HEK293 (cell line): ENCODE data around the gene ACTL8.
"Not testable (repeated sequence)": the region's sequence is repeated elsewhere in the genome, so short reads cannot be mapped to it uniquely, and the experiment has no call there.

Experiments
- CTCF ChIA-PET: fragments of 350-600 bp; formaldehyde crosslinking; extraction: SDS; loops from one replicate; lab custom pipeline; 2021; ENCODE audit warnings: antibody characterized with exemption; lab: Yijun Ruan, JAX
- POLR2A ChIA-PET: fragments of 300-600 bp; formaldehyde crosslinking; extraction: SDS; loops from one replicate; lab custom pipeline; 2020; ENCODE audit warnings: antibody characterized with exemption, inconsistent platforms; lab: Yijun Ruan, JAX
- H3K27ac ChIP-seq: fragments of 200-500 bp; sonication (Bioruptor generic); 2 replicates; pipeline ENCODE4 v1.5.1; 2014; ENCODE audit warnings: low read depth, low read length, control low read depth, inconsistent platforms; ENCODE audit errors: extremely low read depth
- H3K36me3 ChIP-seq, 2 experiments: fragments of 200-500 bp in 1 of 2; sonication (Bioruptor generic) in 1 of 2; 1 replicate in 1 of 2; 2 replicates in 1 of 2; pipeline ENCODE4 v1.5.1; 2014 to 2017; ENCODE audit warnings: inconsistent platforms in 2 of 2, low read length in 2 of 2; ENCODE audit not compliant: control insufficient read depth in 2 of 2, insufficient read depth in 1 of 2
- H3K4me1 ChIP-seq: fragments of 200-500 bp; sonication (Bioruptor generic); 2 replicates; pipeline ENCODE4 v1.5.1; 2014; ENCODE audit warnings: mild to moderate bottlenecking, low read length, inconsistent platforms; ENCODE audit not compliant: control insufficient read depth, insufficient read depth
- H3K4me3 ChIP-seq: 2 replicates; pipeline ENCODE4 v1.5.1; 2011; ENCODE audit warnings: low read depth, mild to moderate bottlenecking, control low read depth, low read length, moderate library complexity
- H3K9me3 ChIP-seq: fragments of 200-500 bp; sonication (Bioruptor generic); 2 replicates; pipeline ENCODE4 v1.5.1; 2014; ENCODE audit warnings: low read depth, low read length, inconsistent platforms; ENCODE audit not compliant: control insufficient read depth, insufficient read depth
- GLI2 ChIP-seq: fragments of 450-650 bp; formaldehyde crosslinking; IDR thresholded peaks from 2 replicates; pipeline ENCODE4; 2017; ENCODE audit warnings: missing biosample characterization, missing genetic modification characterization, low read depth, borderline replicate concordance
- MZF1 ChIP-seq: fragments of 450-650 bp; formaldehyde crosslinking; IDR thresholded peaks from 2 replicates; pipeline ENCODE4 v1.5.1; 2017; ENCODE audit warnings: missing biosample characterization, missing genetic modification characterization, borderline replicate concordance
- OVOL3 ChIP-seq: fragments of 450-650 bp; formaldehyde crosslinking; IDR thresholded peaks from 2 replicates; pipeline ENCODE4 v1.5.1; 2016; ENCODE audit warnings: missing biosample characterization, missing genetic modification characterization
- PATZ1 ChIP-seq: fragments of 450-650 bp; formaldehyde crosslinking; IDR thresholded peaks from 2 replicates; pipeline ENCODE4 v1.5.1; 2016; ENCODE audit warnings: missing biosample characterization, missing genetic modification characterization
- RBAK ChIP-seq: fragments of 450-650 bp; formaldehyde crosslinking; IDR thresholded peaks from 2 replicates; pipeline ENCODE4 v1.5.1; 2016; ENCODE audit warnings: missing biosample characterization, missing genetic modification characterization
- ZFP3 ChIP-seq: fragments of 450-650 bp; formaldehyde crosslinking; IDR thresholded peaks from 2 replicates; pipeline ENCODE4 v1.5.1; 2016; ENCODE audit warnings: low read depth, missing biosample characterization, missing genetic modification characterization
- ZNF2 ChIP-seq: fragments of 450-650 bp; formaldehyde crosslinking; IDR thresholded peaks from 2 replicates; pipeline ENCODE4 v1.5.1; 2016; ENCODE audit warnings: missing biosample characterization, missing genetic modification characterization
- ZNF433 ChIP-seq: fragments of 450-650 bp; formaldehyde crosslinking; IDR thresholded peaks from 2 replicates; pipeline ENCODE4 v1.5.1; 2016; ENCODE audit warnings: missing biosample characterization, missing genetic modification characterization, low read depth
- ZNF571 ChIP-seq: fragments of 450-650 bp; formaldehyde crosslinking; IDR thresholded peaks from 2 replicates; pipeline ENCODE4 v1.5.0; 2017; ENCODE audit warnings: missing biosample characterization, missing genetic modification characterization
- ZNF621 ChIP-seq: fragments of 450-650 bp; formaldehyde crosslinking; IDR thresholded peaks from 2 replicates; pipeline ENCODE4 v1.5.1; 2017; ENCODE audit warnings: missing biosample characterization, missing genetic modification characterization
- ZNF792 ChIP-seq: fragments of 450-650 bp; formaldehyde crosslinking; IDR thresholded peaks from 2 replicates; pipeline ENCODE4 v1.5.1; 2016; ENCODE audit warnings: missing biosample characterization, missing genetic modification characterization
- TF ChIP-seq, protein P1 (sequence below): fragments of 450-650 bp; formaldehyde crosslinking; IDR thresholded peaks from 2 replicates; pipeline ENCODE4; 2016; ENCODE audit warnings: missing biosample characterization, missing genetic modification characterization
- TF ChIP-seq, protein P2 (sequence below): fragments of 450-650 bp; formaldehyde crosslinking; IDR thresholded peaks from 2 replicates; pipeline ENCODE4 v1.5.1; 2017; ENCODE audit warnings: missing biosample characterization, mild to moderate bottlenecking, missing genetic modification characterization, moderate library complexity

ACTL8 gene

DNA sequence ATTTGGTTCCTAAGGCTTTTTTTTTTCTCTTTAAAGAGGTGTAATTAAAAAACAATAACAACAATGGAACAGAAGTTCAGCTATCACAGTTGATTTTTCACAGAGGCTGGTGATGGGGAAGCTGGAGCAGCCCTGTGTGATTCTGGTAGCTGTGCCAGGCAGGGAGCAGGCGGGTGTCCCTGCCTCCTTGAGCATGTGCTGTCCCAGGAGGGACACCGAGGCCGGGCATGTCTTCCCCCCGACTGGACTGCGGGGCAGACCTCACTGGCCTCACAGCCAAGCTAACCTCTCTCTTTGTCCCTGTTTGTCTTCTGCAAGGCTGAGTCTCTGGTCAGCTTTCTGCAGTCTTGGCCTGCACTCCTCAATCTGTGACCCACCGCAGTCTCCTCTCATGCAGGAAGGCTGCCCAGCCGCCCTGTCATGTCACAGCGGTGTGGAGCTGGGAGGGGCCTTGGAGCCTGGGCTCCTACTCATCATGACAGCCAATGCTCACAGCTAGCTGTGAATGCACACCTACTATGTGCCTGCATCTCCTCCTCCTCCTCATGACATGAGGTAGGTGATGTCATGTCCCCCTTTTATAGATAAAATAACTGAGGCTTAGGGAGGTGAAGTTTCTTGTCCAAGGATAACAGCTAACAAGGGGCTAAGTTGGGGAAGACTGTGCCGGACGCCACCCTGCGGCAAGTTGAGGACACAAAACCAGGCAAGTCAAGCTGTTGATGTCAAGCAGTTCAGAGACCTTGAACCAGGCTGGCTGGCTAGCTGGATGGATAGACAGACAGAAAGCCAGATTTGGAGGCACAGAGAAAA, 10.3 kb upstream of the ACTL8 start:
- Histone ChIP-seq H3K4me1 (no peaks in the 10 kb centered on the region), H3K36me3 (no peaks in the 10 kb centered on the region), H3K27ac (no peak overlapping the region), H3K9me3 (no peaks in the 10 kb centered on the region), H3K4me3 (no peak overlapping the region)
- CTCF ChIA-PET, result interaction anchor here (0.9 to 1.4 kb wide), 2 partner anchors 11 to 14 kb away, joined by 3 to 5 read pairs; no protein-coding TSS in a partner anchor
- TF ChIP-seq OVOL3 (tag by site-specific recombination), result no peak
- TF ChIP-seq RBAK (tag by site-specific recombination), result no peak
- TF ChIP-seq MZF1, result no peak
- TF ChIP-seq PATZ1 (tag by site-specific recombination), result no peak
- TF ChIP-seq GLI2 (tag by site-specific recombination), result no peak
- no peak for TF ChIP-seq ZNF621
- TF ChIP-seq ZNF571, result no peak
- TF ChIP-seq ZNF433 (tag by site-specific recombination), result no peak
- POLR2A ChIA-PET, result no interaction called here

DNA sequence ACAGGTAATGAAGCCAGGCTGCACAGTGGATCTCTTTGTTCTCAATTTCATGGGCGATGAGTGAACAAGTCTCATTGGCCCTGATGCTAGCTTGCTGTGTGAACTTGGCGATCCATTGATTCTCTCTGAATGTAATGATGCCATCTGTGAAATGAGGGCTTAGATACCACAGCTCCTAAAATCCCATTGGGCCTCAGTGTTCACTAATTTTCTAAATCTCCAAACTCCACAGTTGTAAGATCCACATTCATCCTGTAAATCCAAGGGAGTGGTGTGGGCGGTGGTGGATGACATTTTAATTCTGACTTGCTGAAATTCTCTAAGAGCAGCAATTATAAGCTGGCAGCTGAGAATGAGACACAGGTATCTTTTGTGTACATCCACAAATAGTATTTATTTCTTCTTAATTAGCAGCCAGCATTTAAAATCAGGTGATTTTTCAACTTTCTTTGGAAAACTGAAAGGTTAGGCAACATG, 9.6 kb upstream of the ACTL8 start:
- POLR2A ChIA-PET, result no interaction called here

DNA sequence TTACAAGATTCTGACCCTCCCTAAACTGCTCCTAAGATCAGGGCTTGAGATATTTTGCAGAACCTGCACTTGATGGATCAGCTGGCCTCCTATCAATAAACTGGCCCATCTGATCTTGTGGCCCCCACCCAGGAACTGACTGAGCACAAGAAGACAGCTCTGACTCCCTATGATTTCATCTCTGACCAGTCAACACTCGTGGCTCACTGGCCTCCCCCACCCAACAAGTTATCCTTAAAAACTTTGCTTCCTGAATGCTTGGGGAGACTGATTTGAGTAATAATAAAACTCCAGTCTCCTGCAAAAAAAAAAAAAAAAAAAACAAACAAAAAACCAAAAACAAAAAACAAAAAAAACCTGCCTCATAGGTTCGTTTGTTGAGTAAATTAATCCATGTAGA, 8.9 kb upstream of the ACTL8 start:
- H3K36me3 ChIP-seq, H3K4me3 ChIP-seq, H3K9me3 ChIP-seq, POLR2A ChIA-PET, H3K4me1 ChIP-seq, H3K27ac ChIP-seq: not testable (repeated sequence)
- CTCF ChIA-PET, result interaction anchor here (0.6 kb wide), 2 partner anchors 12 to 120 kb away, joined by 5 to 7 read pairs; no protein-coding TSS in a partner anchor

More for the DNA sequence above, 9.6 kb upstream of the ACTL8 start:
- CTCF ChIA-PET, result interaction anchor here (0.6 kb wide), 1 partner anchor 121 kb away, joined by 5 read pairs; no protein-coding TSS in a partner anchor
- H3K4me1 ChIP-seq, result no peaks in the 10 kb centered on the region
- TF ChIP-seq, protein P1, sequence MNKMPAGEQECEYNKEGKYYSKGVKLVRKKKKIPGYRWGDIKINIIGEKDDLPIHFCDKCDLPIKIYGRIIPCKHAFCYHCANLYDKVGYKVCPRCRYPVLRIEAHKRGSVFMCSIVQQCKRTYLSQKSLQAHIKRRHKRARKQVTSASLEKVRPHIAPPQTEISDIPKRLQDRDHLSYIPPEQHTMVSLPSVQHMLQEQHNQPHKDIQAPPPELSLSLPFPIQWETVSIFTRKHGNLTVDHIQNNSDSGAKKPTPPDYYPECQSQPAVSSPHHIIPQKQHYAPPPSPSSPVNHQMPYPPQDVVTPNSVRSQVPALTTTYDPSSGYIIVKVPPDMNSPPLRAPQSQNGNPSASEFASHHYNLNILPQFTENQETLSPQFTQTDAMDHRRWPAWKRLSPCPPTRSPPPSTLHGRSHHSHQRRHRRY (tag by site-specific recombination), result no peak
- no peak for TF ChIP-seq ZNF792 (tag by site-specific recombination)
- TF ChIP-seq, protein P2, sequence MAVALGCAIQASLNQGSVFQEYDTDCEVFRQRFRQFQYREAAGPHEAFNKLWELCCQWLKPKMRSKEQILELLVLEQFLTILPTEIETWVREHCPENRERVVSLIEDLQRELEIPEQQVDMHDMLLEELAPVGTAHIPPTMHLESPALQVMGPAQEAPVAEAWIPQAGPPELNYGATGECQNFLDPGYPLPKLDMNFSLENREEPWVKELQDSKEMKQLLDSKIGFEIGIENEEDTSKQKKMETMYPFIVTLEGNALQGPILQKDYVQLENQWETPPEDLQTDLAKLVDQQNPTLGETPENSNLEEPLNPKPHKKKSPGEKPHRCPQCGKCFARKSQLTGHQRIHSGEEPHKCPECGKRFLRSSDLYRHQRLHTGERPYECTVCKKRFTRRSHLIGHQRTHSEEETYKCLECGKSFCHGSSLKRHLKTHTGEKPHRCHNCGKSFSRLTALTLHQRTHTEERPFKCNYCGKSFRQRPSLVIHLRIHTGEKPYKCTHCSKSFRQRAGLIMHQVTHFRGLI (tag by site-specific recombination), result no peak
- no peak for TF ChIP-seq ZFP3 (tag by site-specific recombination)
- no peak for TF ChIP-seq ZNF2
- no peaks in the 10 kb centered on the region for H3K36me3 ChIP-seq
- H3K9me3 ChIP-seq, result no peaks in the 10 kb centered on the region
- H3K4me3 ChIP-seq, result no peak overlapping the region
- H3K27ac ChIP-seq, result no peak overlapping the region
